Adrenal gland (tissue), 12 donors: ENCODE results near the gene LLGL2. TPM values are rescaled to one million over a fixed set of nuclear protein-coding genes. Genes with fewer than 3 reads are reported as not detected.

Experiments
- DNase-seq, 7 donors: peaks; one replicate each; pipeline ENCODE4 v3.0.0-alpha.2; 2019 to 2020
- H3K27ac ChIP-seq, 5 donors: fragments of 200-600 bp; sonication (generic) in 4 of 5; 1 replicate in 3 of 5; 2 replicates in 2 of 5; pipeline versions ENCODE4 v1.5.1 to v1.8.0; 2016 to 2020; ENCODE audit warnings: mild to moderate bottlenecking in 1 of 5
- H3K27me3 ChIP-seq: fragments of 200-600 bp; 2 replicates; pipeline ENCODE4 v1.8.0; 2021
- H3K36me3 ChIP-seq, 2 donors: fragments of 200-600 bp; replicated peaks in 1 of 2; 1 replicate in 1 of 2; 2 replicates in 1 of 2; pipeline versions ENCODE4 v1.5.1 to v1.8.0; 2018 to 2022
- H3K4me1 ChIP-seq, 2 donors: fragments of 200-600 bp; replicated peaks in 1 of 2; 1 replicate in 1 of 2; 2 replicates in 1 of 2; pipeline versions ENCODE4 v1.5.1 to v1.8.0; 2018 to 2021
- H3K4me3 ChIP-seq, 4 donors: fragments of 200-600 bp; sonication (generic) in 3 of 4; one replicate each; pipeline ENCODE4 v1.5.1; 2016 to 2018
- H3K9me3 ChIP-seq, 3 donors: fragments of 200-600 bp; sonication (generic) in 1 of 3; replicated peaks in 1 of 3; 1 replicate in 2 of 3; 2 replicates in 1 of 3; pipeline versions ENCODE4 v1.5.1 to v1.8.0; 2016 to 2021
- CTCF ChIP-seq, 6 experiments: fragments of 450-650 bp in 4 of 6; fragments of 200-600 bp in 2 of 6; sonication (generic) in 1 of 6; IDR thresholded peaks; 1 replicate in 5 of 6; 2 replicates in 1 of 6; pipeline versions ENCODE4 v1.5.1 to v1.8.0; 2016 to 2021; ENCODE audit warnings: antibody characterized with exemption in 6 of 6, mild to moderate bottlenecking in 2 of 6, moderate library complexity in 1 of 6
- POLR2A ChIP-seq, 2 donors: fragments of 450-650 bp; IDR thresholded peaks; one replicate each; pipeline ENCODE4 v1.6.1; 2017; ENCODE audit warnings: antibody characterized with exemption in 2 of 2, mild to moderate bottlenecking in 2 of 2, moderate library complexity in 1 of 2
- WGBS, 4 donors: extraction: QIAGEN DNeasy Blood & Tissue Kit in 2 of 4; methylation state at CpG; one replicate each; pipeline versions ENCODE4 v1.1.5 to v1.1.7; 2013 to 2017; 5-methylcytosine and 5-hydroxymethylcytosine counted together
- intact Hi-C, 2 donors: fragments of 100-400 bp; cut with DNase I; formaldehyde crosslinking; loops; one replicate each; pipeline versions ENCODE4 v1.14.1 to v1.15.0; 2022 to 2023
- polyA plus RNA-seq, 3 donors: library from polyadenylated mRNA; stranded (reverse); fragments of 200-250 nt in 2 of 3; fragments of 350-450 nt in 1 of 3; fragmentation: Illumina TruSeq in 1 of 3; extraction: RNeasy Lipid Tissue Mini Kit (QIAGEN cat#74804) in 1 of 3; gene quantifications; one replicate each; pipeline ENCODE4 v1.2.3, GENCODE V29; 2013 to 2014
- total RNA-seq, 9 donors: library from RNA; depleted of rRNA in 4 of 9; stranded (reverse); fragments of >200 nt in 4 of 9; fragments of 120-200 nt in 1 of 9; fragmentation: NEBNext Ultra II Directional in 1 of 9; extraction: Animal tissue kit (Norgen Biotek cat#: 25700) in 1 of 9; gene quantifications; one replicate each; pipeline versions ENCODE4 v1.1.0 to v1.2.4, GENCODE V29; 2013 to 2023
- donor health status: healthy with polysubstance abuse.
- donor health status: Bipolar disorder and iron deficiency.
- donor health status: DM: yes; HTN: yes; CAD: no.
- donor health status: DM: no; HTN: no; CAD: no.
- donor health status: DM: no; HTN: no; CAD: no.
- donor health status: DM: yes; HTN: yes; CAD: no.

LLGL2 gene
- total and polyA plus RNA-seq, 12 donors: 1.2 to 90.3 (median 23.8) TPM

- Histone ChIP-seq H3K36me3 (no peaks in the 10 kb centered on the region), H3K4me3 (no peak overlapping the region), H3K9me3 (no peaks in the 10 kb centered on the region), H3K27me3 (no peaks in the 10 kb centered on the region), H3K4me1 (peaks cover 19 to 66% of the 10 kb centered on the region in 2 donors), H3K27ac (peak overlapping the region in 3 of 5 donors; percentile 3 to 61 (median 27))
- intact Hi-C loops: no loop called here
- TF ChIP-seq POLR2A (IDR thresholded peaks at IDR 0.05) (no peak), CTCF (IDR thresholded peaks at IDR 0.05) (no peak)
- DNase-seq: no peak
- 77 to 85% (median 81%) methylated on average over 8 to 13 of the region's 13 CpGs for WGBS, 4 donors
Measured at GRCh38 chr17:75481194-75482068, 44.1 kb upstream of the LLGL2 start.

- H3K4me3 ChIP-seq: no peak overlapping the region
- no peaks in the 10 kb centered on the region for H3K27me3 ChIP-seq
- no peak for DNase-seq
- H3K4me1 ChIP-seq: peaks cover 10 to 66% of the 10 kb centered on the region in 2 donors
- intact Hi-C loops: no loop called here
- peak overlapping the region in 1 of 5 donors; percentile 3 for H3K27ac ChIP-seq
- H3K36me3 ChIP-seq: no peaks in the 10 kb centered on the region
- WGBS, 4 donors: 82 to 87% (median 84%) methylated on average over 16 of the region's 16 CpGs
- no peaks in the 10 kb centered on the region for H3K9me3 ChIP-seq
- TF ChIP-seq POLR2A (IDR thresholded peaks at IDR 0.05) (no peak), CTCF (IDR thresholded peaks at IDR 0.05) (no peak)
Measured at GRCh38 chr17:75482098-75482942, 43.2 kb upstream of the LLGL2 start.

GRCh38 chr17:75485688-75486087 is 39.8 kb upstream of the LLGL2 start:
- no peak overlapping the region for H3K4me3 ChIP-seq
- H3K27ac ChIP-seq: peak overlapping the region in 2 of 5 donors; percentile 56 to 71
- H3K4me1 ChIP-seq: peaks cover 6 to 59% of the 10 kb centered on the region in 2 donors
- WGBS, 4 donors: 76 to 100% (median 85%) methylated on average over 3 to 12 of the region's 12 CpGs
- peaks cover 0 to 7% of the 10 kb centered on the region in 2 donors for H3K36me3 ChIP-seq
- H3K9me3 ChIP-seq: no peaks in the 10 kb centered on the region
- TF ChIP-seq CTCF (IDR thresholded peaks at IDR 0.05) (no peak), POLR2A (IDR thresholded peaks at IDR 0.05) (no peak)
- intact Hi-C loops: no loop called here
- H3K27me3 ChIP-seq: no peaks in the 10 kb centered on the region
- no peak for DNase-seq

- peaks cover 6 to 55% of the 10 kb centered on the region in 2 donors for H3K4me1 ChIP-seq
- peaks cover 0 to 12% of the 10 kb centered on the region in 2 donors for H3K36me3 ChIP-seq
- H3K9me3 ChIP-seq: no peaks in the 10 kb centered on the region
- no peak for TF ChIP-seq CTCF (IDR thresholded peaks at IDR 0.05)
- TF ChIP-seq POLR2A (IDR thresholded peaks at IDR 0.05): no peak
- intact Hi-C loops: no loop called here
- WGBS, 4 donors: 72 to 80% (median 74%) methylated on average over 1 to 14 of the region's 14 CpGs
- H3K27ac ChIP-seq: peak overlapping the region in 2 of 5 donors; percentile 56 to 71
- no peak for DNase-seq
- H3K27me3 ChIP-seq: no peaks in the 10 kb centered on the region
- no peak overlapping the region for H3K4me3 ChIP-seq
Measured at GRCh38 chr17:75486151-75486550, 39.3 kb upstream of the LLGL2 start.
